OCI-LY3 (cell line): ENCODE results near the gene PSMG3.

ENCODE experiments used
- H2AFZ ChIP-seq: fragments of 200-600, 300-600 bp; shearing (Covaris generic); 2 replicates; pipeline ENCODE4 v1.6.0; 2014; ENCODE audit warnings: antibody characterized with exemption, low read depth, low read length
- H3K27ac ChIP-seq: fragments of 200-600, 300-600 bp; sonication (generic); 2 replicates; pipeline ENCODE4 v1.5.1; 2014; ENCODE audit warnings: mild to moderate bottlenecking, low read length, moderate library complexity, mixed read lengths
- H3K27me3 ChIP-seq: fragments of 200-600, 300-600 bp; sonication (generic); 2 replicates; pipeline ENCODE4 v1.6.1; 2014; ENCODE audit warnings: low read depth, low read length, mixed read lengths
- H3K36me3 ChIP-seq: fragments of 200-600, 300-600 bp; sonication (generic); replicated peaks from 2 replicates; pipeline ENCODE3; 2014; ENCODE audit warnings: low read depth, low read length, mixed read lengths
- H3K4me1 ChIP-seq: fragments of 300-600, 200-600 bp; sonication (generic); 2 replicates; pipeline ENCODE4 v1.6.1; 2014; ENCODE audit warnings: low read length, mixed read lengths
- H3K4me2 ChIP-seq: fragments of 200-600, 300-600 bp; sonication (generic); 2 replicates; pipeline ENCODE4 v1.6.1; 2014; ENCODE audit warnings: low read length, mixed read lengths
- H3K4me3 ChIP-seq: fragments of 300-600, 200-600 bp; sonication (generic); 2 replicates; pipeline ENCODE4 v1.5.1; 2014; ENCODE audit warnings: antibody characterized with exemption, mild to moderate bottlenecking, low read length, moderate library complexity
- H3K79me2 ChIP-seq: fragments of 300-600, 200-600 bp; shearing (Covaris generic); 2 replicates; pipeline ENCODE4 v1.6.1; 2014; ENCODE audit warnings: mild to moderate bottlenecking, low read length, mixed read lengths
- H3K9ac ChIP-seq: fragments of 300-600, 200-600 bp; shearing (Covaris generic); 2 replicates; pipeline ENCODE4 v1.6.0; 2014; ENCODE audit warnings: mild to moderate bottlenecking, low read length, moderate library complexity
- H3K9me3 ChIP-seq: fragments of 200-600, 300-600 bp; shearing (Covaris generic); 2 replicates; pipeline ENCODE4 v1.6.1; 2014; ENCODE audit warnings: low read length, mixed read lengths; ENCODE audit not compliant: insufficient read depth
- H4K20me1 ChIP-seq: fragments of 200-600, 300-600 bp; sonication (generic); 2 replicates; pipeline ENCODE4 v1.6.1; 2016; ENCODE audit warnings: low read length, mixed read lengths; ENCODE audit not compliant: insufficient read depth
- EZH2phosphoT487 ChIP-seq: fragments of 200-600 bp; shearing (Covaris generic); IDR thresholded peaks from 2 replicates; pipeline ENCODE4 v1.6.1; 2018; ENCODE audit warnings: antibody characterized with exemption, mixed run types, low read depth
- TF ChIP-seq, protein P1 (sequence below): fragments of 200-600, 300-600 bp; sonication (generic); IDR thresholded peaks from 2 replicates; pipeline ENCODE4 v1.5.1; 2014; ENCODE audit warnings: antibody characterized with exemption, low read length, low read depth

Gene PSMG3

DNA sequence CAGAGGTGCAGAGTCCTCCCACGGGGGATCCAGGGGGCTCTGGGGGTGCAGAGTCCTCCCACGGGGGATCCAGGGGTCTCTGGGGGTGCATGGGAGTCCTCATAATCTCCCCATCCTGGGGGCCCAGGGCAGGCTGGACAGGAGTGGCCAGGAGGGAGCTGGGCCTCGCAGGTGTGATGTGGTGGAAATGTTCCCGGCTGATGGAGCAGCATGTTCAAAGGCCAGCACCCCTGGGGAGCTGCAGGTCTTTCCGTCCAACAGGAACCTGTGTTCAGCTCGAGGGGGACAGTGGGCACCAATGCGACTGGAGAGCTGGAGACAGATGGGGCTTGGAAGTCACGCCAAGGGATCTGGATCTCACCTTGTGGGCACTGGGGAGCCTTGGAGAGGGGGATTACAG lies 38.5 kb upstream of the PSMG3 start:
- Histone ChIP-seq H3K36me3 (no peaks in the 10 kb centered on the region), H2AFZ (no peak overlapping the region), H3K4me3 (no peak overlapping the region), H3K27ac (no peak overlapping the region), H3K4me1 (no peaks in the 10 kb centered on the region), H3K4me2 (no peak overlapping the region), H3K79me2 (no peaks in the 10 kb centered on the region), H3K9me3 (no peaks in the 10 kb centered on the region), H3K9ac (no peak overlapping the region), H4K20me1 (no peaks in the 10 kb centered on the region), H3K27me3 (no peaks in the 10 kb centered on the region)
- TF ChIP-seq, protein P1, sequence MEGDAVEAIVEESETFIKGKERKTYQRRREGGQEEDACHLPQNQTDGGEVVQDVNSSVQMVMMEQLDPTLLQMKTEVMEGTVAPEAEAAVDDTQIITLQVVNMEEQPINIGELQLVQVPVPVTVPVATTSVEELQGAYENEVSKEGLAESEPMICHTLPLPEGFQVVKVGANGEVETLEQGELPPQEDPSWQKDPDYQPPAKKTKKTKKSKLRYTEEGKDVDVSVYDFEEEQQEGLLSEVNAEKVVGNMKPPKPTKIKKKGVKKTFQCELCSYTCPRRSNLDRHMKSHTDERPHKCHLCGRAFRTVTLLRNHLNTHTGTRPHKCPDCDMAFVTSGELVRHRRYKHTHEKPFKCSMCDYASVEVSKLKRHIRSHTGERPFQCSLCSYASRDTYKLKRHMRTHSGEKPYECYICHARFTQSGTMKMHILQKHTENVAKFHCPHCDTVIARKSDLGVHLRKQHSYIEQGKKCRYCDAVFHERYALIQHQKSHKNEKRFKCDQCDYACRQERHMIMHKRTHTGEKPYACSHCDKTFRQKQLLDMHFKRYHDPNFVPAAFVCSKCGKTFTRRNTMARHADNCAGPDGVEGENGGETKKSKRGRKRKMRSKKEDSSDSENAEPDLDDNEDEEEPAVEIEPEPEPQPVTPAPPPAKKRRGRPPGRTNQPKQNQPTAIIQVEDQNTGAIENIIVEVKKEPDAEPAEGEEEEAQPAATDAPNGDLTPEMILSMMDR, result no peak
- TF ChIP-seq EZH2phosphoT487, result no peak

DNA sequence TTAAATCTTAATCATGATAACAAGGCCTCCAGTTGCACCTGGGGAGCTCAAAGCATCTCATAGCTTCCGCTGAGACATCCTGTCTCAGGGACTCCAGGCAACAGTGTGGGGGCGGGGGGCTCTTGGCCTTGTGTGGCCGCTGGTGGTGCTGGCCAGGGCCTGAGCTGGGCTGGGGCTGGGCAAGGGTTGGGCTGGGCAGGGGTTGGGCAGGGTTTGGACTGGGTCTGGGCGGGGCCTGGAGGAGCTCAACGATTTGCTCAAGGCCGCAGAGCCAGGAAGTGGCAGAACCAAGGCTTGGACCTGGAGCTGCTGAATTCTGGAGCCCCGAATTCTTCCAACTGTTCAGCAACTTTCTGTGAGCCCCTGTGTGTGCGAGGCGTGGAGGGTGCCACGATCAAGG lies 37.9 kb upstream of the PSMG3 start:
- Histone ChIP-seq H3K36me3 (no peaks in the 10 kb centered on the region), H3K4me2 (no peak overlapping the region), H3K27me3 (no peaks in the 10 kb centered on the region), H3K9me3 (no peaks in the 10 kb centered on the region), H3K4me3 (no peak overlapping the region), H3K79me2 (no peaks in the 10 kb centered on the region), H3K27ac (no peak overlapping the region), H3K9ac (no peak overlapping the region), H2AFZ (no peak overlapping the region), H3K4me1 (no peaks in the 10 kb centered on the region), H4K20me1 (no peaks in the 10 kb centered on the region)
- no peak for TF ChIP-seq EZH2phosphoT487
- TF ChIP-seq, protein P1, result no peak

DNA sequence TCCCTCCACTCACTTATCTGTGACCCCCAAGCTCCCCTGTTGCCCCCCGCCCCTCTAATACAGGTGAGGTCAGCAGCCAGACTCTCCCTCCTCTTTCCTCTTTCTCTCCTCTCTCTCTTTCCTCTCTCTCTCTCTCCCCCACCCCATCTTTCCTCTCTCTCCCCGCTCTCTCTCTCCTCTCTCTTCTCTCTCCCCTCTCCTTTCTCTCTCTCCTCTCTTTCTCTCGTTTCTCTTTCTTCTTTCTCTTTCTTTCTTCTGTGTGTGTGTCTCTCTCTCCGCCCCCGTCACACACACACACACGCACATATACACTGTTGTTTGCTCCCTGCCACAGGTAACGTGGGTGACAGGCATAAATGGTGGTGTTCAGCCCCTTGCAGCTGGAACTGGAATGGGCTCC lies 37.2 kb upstream of the PSMG3 start:
- no peaks in the 10 kb centered on the region for H3K27me3 ChIP-seq
- H3K9me3 ChIP-seq, result no peaks in the 10 kb centered on the region
- no peak overlapping the region for H3K27ac ChIP-seq
- no peak overlapping the region for H2AFZ ChIP-seq
- H4K20me1 ChIP-seq, result no peaks in the 10 kb centered on the region
- H3K4me2 ChIP-seq, result no peak overlapping the region
- H3K4me3 ChIP-seq, result no peak overlapping the region
- TF ChIP-seq EZH2phosphoT487, result no peak
- TF ChIP-seq, protein P1, result no peak
- H3K36me3 ChIP-seq, result no peaks in the 10 kb centered on the region
- no peaks in the 10 kb centered on the region for H3K4me1 ChIP-seq
- no peaks in the 10 kb centered on the region for H3K79me2 ChIP-seq
- H3K9ac ChIP-seq, result no peak overlapping the region

DNA sequence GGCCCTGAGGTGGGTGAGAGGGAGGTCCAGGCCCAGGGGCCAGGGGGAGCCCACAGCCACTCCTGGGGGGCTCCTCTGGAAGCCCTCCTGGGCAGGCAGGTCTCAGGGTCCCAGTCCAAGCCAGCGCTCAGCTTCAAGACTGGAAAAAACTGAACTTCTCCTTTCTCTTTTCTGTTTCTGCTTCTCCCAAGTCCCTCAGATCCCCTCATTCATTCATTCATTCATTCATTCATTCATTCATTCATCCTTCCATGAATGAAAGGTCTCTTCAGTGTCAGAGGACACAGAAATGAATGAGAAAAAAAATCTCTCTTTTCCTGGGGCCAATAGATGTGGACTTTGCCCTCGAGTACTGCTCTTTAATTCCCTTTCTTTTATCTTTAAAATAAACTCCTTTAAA lies 34.6 kb upstream of the PSMG3 start:
- H3K9me3 ChIP-seq, result no peaks in the 10 kb centered on the region
- H3K36me3 ChIP-seq, result no peaks in the 10 kb centered on the region
- no peak overlapping the region for H3K9ac ChIP-seq
- H3K79me2 ChIP-seq, result no peaks in the 10 kb centered on the region
- no peak overlapping the region for H3K4me3 ChIP-seq
- TF ChIP-seq EZH2phosphoT487, result no peak
- TF ChIP-seq, protein P1, result no peak
- H3K4me1 ChIP-seq, result no peaks in the 10 kb centered on the region
- no peaks in the 10 kb centered on the region for H3K27me3 ChIP-seq
- no peak overlapping the region for H2AFZ ChIP-seq
- no peaks in the 10 kb centered on the region for H4K20me1 ChIP-seq
- no peak overlapping the region for H3K27ac ChIP-seq
- no peak overlapping the region for H3K4me2 ChIP-seq
